ENCODE results near the gene ARHGAP20.

DNA sequence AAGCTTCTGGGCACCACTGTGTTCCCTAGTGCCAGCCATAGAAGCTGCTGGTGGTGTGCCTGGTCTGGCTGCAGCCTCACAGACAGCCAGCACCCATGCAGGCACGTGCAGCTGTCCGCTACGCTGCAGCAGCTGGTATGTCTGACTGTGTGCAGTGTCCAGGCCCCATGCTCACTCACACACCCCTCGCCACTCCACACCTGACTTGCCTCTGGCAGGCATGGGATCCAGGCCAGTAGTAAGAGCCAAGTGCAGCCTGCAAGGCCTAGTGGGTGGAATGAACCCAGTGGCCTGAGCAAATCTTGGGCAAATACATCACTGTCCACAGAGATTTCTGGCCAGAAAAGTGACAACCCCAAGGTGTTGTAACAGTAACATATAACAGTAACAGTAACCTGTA is 111.9 kb downstream of the ARHGAP20 start:
- no peak for TF ChIP-seq POLR2A (IDR thresholded peaks at IDR 0.05)
- TF ChIP-seq, protein P1, sequence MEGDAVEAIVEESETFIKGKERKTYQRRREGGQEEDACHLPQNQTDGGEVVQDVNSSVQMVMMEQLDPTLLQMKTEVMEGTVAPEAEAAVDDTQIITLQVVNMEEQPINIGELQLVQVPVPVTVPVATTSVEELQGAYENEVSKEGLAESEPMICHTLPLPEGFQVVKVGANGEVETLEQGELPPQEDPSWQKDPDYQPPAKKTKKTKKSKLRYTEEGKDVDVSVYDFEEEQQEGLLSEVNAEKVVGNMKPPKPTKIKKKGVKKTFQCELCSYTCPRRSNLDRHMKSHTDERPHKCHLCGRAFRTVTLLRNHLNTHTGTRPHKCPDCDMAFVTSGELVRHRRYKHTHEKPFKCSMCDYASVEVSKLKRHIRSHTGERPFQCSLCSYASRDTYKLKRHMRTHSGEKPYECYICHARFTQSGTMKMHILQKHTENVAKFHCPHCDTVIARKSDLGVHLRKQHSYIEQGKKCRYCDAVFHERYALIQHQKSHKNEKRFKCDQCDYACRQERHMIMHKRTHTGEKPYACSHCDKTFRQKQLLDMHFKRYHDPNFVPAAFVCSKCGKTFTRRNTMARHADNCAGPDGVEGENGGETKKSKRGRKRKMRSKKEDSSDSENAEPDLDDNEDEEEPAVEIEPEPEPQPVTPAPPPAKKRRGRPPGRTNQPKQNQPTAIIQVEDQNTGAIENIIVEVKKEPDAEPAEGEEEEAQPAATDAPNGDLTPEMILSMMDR (IDR thresholded peaks at IDR 0.05), result no peak
